DND-41 (cell line): ENCODE data around the gene FRMPD3.

Source experiments
- CTCF ChIP-seq: IDR thresholded peaks from 2 replicates; pipeline ENCODE4 v1.5.1; 2012; ENCODE audit warnings: borderline replicate concordance, low read length, moderate library complexity, mild to moderate bottlenecking; ENCODE audit not compliant: poor library complexity, severe bottlenecking; ENCODE audit errors: extremely low read depth
- EZH2 ChIP-seq: IDR thresholded peaks from 3 replicates; pipeline ENCODE4 v1.6.1; 2012; ENCODE audit warnings: borderline replicate concordance, low read depth, mild to moderate bottlenecking, moderate library complexity, low read length, inconsistent platforms; ENCODE audit not compliant: severe bottlenecking

DNA sequence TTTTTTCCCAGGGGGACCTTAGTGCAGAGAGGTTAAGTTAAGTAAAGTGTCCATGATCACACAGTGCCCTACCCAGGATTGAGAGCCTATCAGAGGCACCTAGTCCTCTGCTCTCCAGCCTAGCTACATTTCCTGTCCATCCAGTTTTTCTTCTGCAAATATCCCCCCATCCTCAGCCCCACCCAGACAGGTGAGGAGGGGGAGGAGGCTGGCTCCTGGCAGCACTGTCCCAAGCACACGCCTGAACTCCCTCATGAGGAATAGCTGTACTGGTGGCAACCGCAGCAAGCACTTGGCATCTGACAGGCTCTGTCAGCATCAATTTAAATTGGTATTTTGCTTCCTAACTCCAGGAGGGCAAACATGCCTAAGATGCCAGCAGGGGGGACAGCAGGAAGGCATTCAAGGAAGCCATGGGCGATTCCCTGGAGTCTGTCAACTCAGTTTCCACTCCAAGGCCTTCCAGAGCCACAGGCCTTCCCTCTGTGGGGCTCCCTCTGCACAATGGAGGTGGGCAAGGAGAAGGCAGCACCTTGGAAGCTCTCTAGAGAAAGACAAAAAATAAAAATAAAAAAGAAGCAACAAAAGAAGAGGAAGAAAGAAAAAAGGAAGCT is 6.4 kb upstream of the FRMPD3 start:
- no peak for TF ChIP-seq CTCF
- no peak for TF ChIP-seq EZH2
